Ascending aorta (tissue), 2 donors: Measurements from ENCODE around the gene TFB2M. TPM values are rescaled to one million over a fixed set of nuclear protein-coding genes. Genes with fewer than 3 reads are reported as not detected.

ENCODE experiments used
- DNase-seq, 2 donors: peaks; one replicate each; pipeline ENCODE4 v3.0.0-alpha.2; 2019; ENCODE audit warnings: low spot score in 2 of 2
- H3K27ac ChIP-seq, 2 donors: fragments of 200-600 bp; sonication (generic); one replicate each; pipeline ENCODE4 v1.5.1; 2016 to 2017; ENCODE audit warnings: mild to moderate bottlenecking in 1 of 2
- H3K27me3 ChIP-seq: fragments of 200-600 bp; sonication (generic); one replicate; pipeline ENCODE4 v1.5.1; 2017
- H3K36me3 ChIP-seq, 2 donors: fragments of 200-600 bp; sonication (generic); one replicate each; pipeline ENCODE4 v1.5.1; 2016
- H3K4me1 ChIP-seq, 2 donors: fragments of 200-600 bp; sonication (generic); one replicate each; pipeline ENCODE4 v1.5.1; 2016 to 2017; ENCODE audit warnings: mild to moderate bottlenecking in 1 of 2
- H3K4me3 ChIP-seq, 2 donors: fragments of 200-600 bp; sonication (generic); one replicate each; pipeline ENCODE4 v1.5.1; 2016 to 2017; ENCODE audit warnings: mild to moderate bottlenecking in 1 of 2
- H3K9me3 ChIP-seq, 2 donors: fragments of 200-600 bp; sonication (generic); one replicate each; pipeline ENCODE4 v1.5.1; 2016
- CTCF ChIP-seq, 3 experiments: fragments of 200-600 bp in 2 of 3; fragments of 450-650 bp in 1 of 3; sonication (generic) in 2 of 3; IDR thresholded peaks; one replicate each; pipeline ENCODE4 v1.5.1; 2016 to 2019; ENCODE audit warnings: antibody characterized with exemption in 3 of 3, mild to moderate bottlenecking in 1 of 3, moderate library complexity in 1 of 3
- intact Hi-C: fragments of 100-400 bp; cut with DNase I; formaldehyde crosslinking; loops from one replicate; pipeline ENCODE4 v1.15.1; 2023
- total RNA-seq: library from RNA; depleted of rRNA; stranded (reverse); fragments of >200 nt; gene quantifications from one replicate; pipeline ENCODE4 v1.1.0, GENCODE V29; 2016

The TFB2M gene
- total RNA-seq, 1 donor from 2014 or later = 1.6 TPM

- no peaks in the 10 kb centered on the region for H3K4me1 ChIP-seq
- no peak for DNase-seq
- intact Hi-C loops = no loop called here
- TF ChIP-seq CTCF (IDR thresholded peaks at IDR 0.05) = no peak
- H3K9me3 ChIP-seq = peaks cover 6 to 19% of the 10 kb centered on the region in 2 donors
- H3K4me3 ChIP-seq = no peak overlapping the region
- no peaks in the 10 kb centered on the region for H3K36me3 ChIP-seq
- no peak overlapping the region for H3K27ac ChIP-seq
- no peaks in the 10 kb centered on the region for H3K27me3 ChIP-seq
Measured at GRCh38 chr1:246511203-246511602, 54.9 kb downstream of the TFB2M start.

- Histone ChIP-seq H3K27me3 (no peaks in the 10 kb centered on the region), H3K36me3 (no peaks in the 10 kb centered on the region), H3K4me3 (no peak overlapping the region), H3K9me3 (peaks cover 0 to 12% of the 10 kb centered on the region in 2 donors), H3K27ac (no peak overlapping the region), H3K4me1 (no peaks in the 10 kb centered on the region)
- DNase-seq = no peak
- intact Hi-C loops = no loop called here
- no peak for TF ChIP-seq CTCF (IDR thresholded peaks at IDR 0.05)
Measured at GRCh38 chr1:246510147-246511030, 55.7 kb downstream of the TFB2M start.

- no peaks in the 10 kb centered on the region for H3K36me3 ChIP-seq
- H3K27me3 ChIP-seq = no peaks in the 10 kb centered on the region
- no peak overlapping the region for H3K27ac ChIP-seq
- no peak for TF ChIP-seq CTCF (IDR thresholded peaks at IDR 0.05)
- no peak overlapping the region for H3K4me3 ChIP-seq
- intact Hi-C loops = loop anchor here (5.0 kb wide), 1 partner anchor 58 kb away; the partner anchor contains the start of genes CNST and TFB2M
- DNase-seq = no peak
- no peaks in the 10 kb centered on the region for H3K9me3 ChIP-seq
- no peaks in the 10 kb centered on the region for H3K4me1 ChIP-seq
Measured at GRCh38 chr1:246508897-246509688, 57.0 kb downstream of the TFB2M start.

GRCh38 chr1:246506674-246507481, 59.2 kb downstream of the TFB2M start, which contains the start of gene SMYD3:
SMYD3 (minus strand) TSS chr1:246507279.
- peak within 1 kb of the TSS; percentile 61 to 74 for H3K4me3 ChIP-seq
- no peak within 1 kb of the TSS for H3K27ac ChIP-seq
- H3K36me3 ChIP-seq = no peaks in the 10 kb centered on the region
- H3K9me3 ChIP-seq = no peaks in the 10 kb centered on the region
- no peaks in the 10 kb centered on the region for H3K4me1 ChIP-seq
- no peaks in the 10 kb centered on the region for H3K27me3 ChIP-seq
- intact Hi-C loops = loop anchor here (5.0 kb wide), 1 partner anchor 60 kb away; the partner anchor contains the start of genes CNST and TFB2M
- DNase-seq = peak in 1 of 2 donors; percentile 74
- no peak for TF ChIP-seq CTCF (IDR thresholded peaks at IDR 0.05)

DNA sequence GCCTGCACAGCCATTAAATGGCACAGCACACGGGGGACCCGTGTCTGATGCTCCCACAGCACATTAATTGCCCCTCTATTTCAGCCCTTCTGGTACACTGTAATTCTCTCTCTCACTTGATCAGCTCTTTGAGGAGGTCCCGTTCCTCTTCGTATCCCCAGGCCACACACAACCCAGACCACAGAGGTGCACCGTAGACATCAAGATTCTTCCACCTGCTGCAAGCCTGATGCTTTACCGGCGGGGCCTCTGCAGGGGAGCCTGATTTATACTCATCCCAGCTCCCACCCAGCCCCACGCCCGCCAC, 59.7 kb downstream of the TFB2M start:
- no peak for DNase-seq
- H3K27ac ChIP-seq = no peak overlapping the region
- H3K27me3 ChIP-seq = no peaks in the 10 kb centered on the region
- H3K36me3 ChIP-seq = no peaks in the 10 kb centered on the region
- H3K9me3 ChIP-seq = no peaks in the 10 kb centered on the region
- no peak for TF ChIP-seq CTCF (IDR thresholded peaks at IDR 0.05)
- intact Hi-C loops = loop anchor here (5.0 kb wide), 1 partner anchor 61 kb away; the partner anchor contains the start of genes CNST and TFB2M
- H3K4me3 ChIP-seq = peak overlapping the region; percentile 61 to 74
- no peaks in the 10 kb centered on the region for H3K4me1 ChIP-seq
